Jurkat, Clone E6-1 (cell line): ENCODE results near the gene FAM83C. TPM values are rescaled to one million over a fixed set of nuclear protein-coding genes. Genes with fewer than 3 reads are reported as not detected.

Source experiments
- DNase-seq: peaks from one replicate; pipeline ENCODE4 v3.0.0-alpha.2; 2011; ENCODE audit warnings: low read depth, low spot score
- H3K4me3 ChIP-seq: 2 replicates; pipeline ENCODE4 v1.5.1; 2011; ENCODE audit warnings: mild to moderate bottlenecking, low read length, control low read depth, moderate library complexity
- polyA plus RNA-seq: library from polyadenylated mRNA; unstranded; fragments of >200 nt; gene quantifications from one replicate; pipeline ENCODE4 v1.2.1, GENCODE V29; 2012; ENCODE audit warnings: missing spikeins; ENCODE audit not compliant: insufficient read length, insufficient read depth

Gene FAM83C
- not detected for polyA plus RNA-seq

GRCh38 chr20:35291654-35292503 is at the start of gene FAM83C:
TSS of gene FAM83C (minus strand) at chr20:35292425. CDS start at chr20:35292304, 121 bp downstream.
- H3K4me3 ChIP-seq: no peak within 1 kb of the TSS
- DNase-seq: no peak

- H3K4me3 ChIP-seq: no peak overlapping the region
- no peak for DNase-seq
Observed at GRCh38 chr20:35341366-35342028, 49.3 kb upstream of the FAM83C start.

- H3K4me3 ChIP-seq: no peak overlapping the region
- DNase-seq: no peak
Observed at GRCh38 chr20:35340436-35340835, 48.2 kb upstream of the FAM83C start.

DNA sequence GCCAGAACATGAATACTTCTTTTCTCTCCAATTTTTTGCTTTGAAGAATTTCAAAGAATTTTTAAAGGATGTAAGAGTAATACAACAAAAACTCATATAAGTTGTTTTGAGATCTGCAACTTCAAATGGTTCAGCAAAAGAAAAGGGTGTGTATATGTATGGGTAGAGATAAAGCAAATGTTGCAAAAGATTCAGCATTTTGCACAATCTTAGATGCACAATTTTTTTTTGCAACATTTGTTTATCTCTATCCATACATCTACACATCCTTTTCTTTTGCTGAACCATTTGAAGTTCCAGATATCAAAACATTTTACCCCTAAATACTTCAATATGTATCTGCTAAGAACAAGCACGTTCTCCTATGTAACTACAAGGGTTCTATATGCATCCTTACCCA is 47.4 kb upstream of the FAM83C start:
- H3K4me3 ChIP-seq: no peak overlapping the region
- no peak for DNase-seq

- no peak for DNase-seq
- no peak overlapping the region for H3K4me3 ChIP-seq
Observed at GRCh38 chr20:35339007-35339406, 46.8 kb upstream of the FAM83C start.

DNA sequence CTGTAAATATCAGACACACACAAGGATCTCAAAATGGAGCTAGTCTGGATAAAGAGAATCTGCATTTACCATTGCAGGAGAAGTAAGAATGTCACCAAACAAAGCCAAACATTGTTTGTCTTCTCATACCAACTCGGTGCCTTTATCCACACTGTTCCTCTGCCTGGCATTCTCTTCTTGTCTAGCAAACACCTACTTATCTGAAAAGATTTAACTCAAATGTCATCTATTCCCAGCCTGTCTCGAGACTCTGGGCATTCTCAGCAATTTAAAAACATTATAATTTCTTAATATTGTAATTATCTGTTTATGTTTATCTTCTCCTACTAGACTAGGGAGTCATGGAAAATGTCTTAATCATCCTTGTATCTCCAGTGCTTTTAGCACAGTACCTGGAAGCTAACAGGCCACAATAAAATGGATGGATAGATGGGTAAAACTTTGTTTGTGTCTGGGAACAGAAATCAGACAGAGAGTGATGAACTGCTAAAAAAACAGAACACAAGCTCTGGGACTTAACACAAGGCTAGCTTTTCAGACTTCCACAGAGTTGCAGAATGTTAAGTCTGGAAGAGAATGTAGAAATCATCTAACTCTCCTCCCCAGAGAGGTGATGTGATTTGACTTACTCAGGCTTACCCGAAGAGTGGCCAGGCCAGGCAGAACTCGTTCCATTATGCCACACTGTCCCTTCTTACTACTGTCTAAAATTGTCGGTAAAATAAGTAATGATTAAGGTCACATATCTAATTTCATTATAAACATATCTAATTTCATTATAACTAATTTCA is 42.3 kb upstream of the FAM83C start:
- DNase-seq: no peak
- no peak overlapping the region for H3K4me3 ChIP-seq

- H3K4me3 ChIP-seq: no peak overlapping the region
- DNase-seq: no peak
Observed at GRCh38 chr20:35333606-35334005, 41.4 kb upstream of the FAM83C start.

GRCh38 chr20:35332540-35333200 is 40.4 kb upstream of the FAM83C start:
- no peak for DNase-seq
- H3K4me3 ChIP-seq: no peak overlapping the region

- DNase-seq: peak; percentile 49
- H3K4me3 ChIP-seq: no peak overlapping the region
Observed at GRCh38 chr20:35329435-35330139, 37.4 kb upstream of the FAM83C start.

DNA sequence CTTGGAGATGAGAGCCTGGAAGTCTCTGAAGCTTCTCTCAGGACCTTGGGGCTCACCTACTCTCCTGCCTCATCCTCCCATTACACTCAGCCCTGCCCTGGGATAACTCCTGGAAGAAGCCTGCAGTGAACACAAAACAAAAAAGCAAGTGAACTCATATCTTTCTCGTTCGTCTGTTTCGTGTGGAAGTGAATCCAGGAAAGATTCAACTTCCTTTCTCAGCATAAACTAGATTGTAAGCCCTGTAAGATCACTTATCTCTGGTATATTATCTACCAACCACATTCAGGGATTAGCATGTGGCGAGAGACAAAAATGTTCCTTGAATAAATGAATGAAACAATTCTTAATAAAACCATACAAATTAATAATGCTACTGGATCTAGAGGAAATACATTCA is 36.5 kb upstream of the FAM83C start:
- DNase-seq: no peak
- H3K4me3 ChIP-seq: no peak overlapping the region

DNA sequence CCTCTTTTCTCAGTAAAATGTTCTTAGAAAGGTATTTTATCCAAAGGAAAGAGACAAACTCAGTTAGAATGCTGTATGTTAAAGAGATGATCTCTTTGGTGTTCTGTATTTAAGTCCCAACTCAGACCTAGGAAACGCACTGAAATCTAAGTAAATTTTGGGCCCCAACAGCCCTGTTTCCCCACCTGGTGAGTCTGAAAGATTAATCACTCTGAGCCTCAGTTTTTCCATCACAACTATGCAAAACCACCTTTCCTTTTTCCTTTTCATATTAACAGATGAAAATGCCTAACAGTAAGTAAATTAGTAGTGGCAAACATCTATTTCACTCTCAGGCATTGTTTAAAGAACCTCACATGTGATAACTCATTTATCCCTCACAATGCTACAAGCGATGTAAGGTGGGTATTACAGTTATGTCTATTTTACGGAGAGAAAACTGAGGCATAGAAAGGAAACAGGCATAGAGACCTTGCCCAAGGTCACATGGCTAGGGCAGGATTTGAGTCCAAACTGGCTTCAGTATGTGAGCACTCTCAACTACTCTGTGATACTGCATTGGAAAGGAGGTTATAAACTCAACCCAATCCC is 36.0 kb upstream of the FAM83C start:
- DNase-seq: no peak
- no peak overlapping the region for H3K4me3 ChIP-seq

- H3K4me3 ChIP-seq: no peak overlapping the region
- DNase-seq: no peak
Observed at GRCh38 chr20:35327074-35327976, 35.1 kb upstream of the FAM83C start.

GRCh38 chr20:35326740-35327073 is 34.5 kb upstream of the FAM83C start:
- H3K4me3 ChIP-seq: no peak overlapping the region

DNA sequence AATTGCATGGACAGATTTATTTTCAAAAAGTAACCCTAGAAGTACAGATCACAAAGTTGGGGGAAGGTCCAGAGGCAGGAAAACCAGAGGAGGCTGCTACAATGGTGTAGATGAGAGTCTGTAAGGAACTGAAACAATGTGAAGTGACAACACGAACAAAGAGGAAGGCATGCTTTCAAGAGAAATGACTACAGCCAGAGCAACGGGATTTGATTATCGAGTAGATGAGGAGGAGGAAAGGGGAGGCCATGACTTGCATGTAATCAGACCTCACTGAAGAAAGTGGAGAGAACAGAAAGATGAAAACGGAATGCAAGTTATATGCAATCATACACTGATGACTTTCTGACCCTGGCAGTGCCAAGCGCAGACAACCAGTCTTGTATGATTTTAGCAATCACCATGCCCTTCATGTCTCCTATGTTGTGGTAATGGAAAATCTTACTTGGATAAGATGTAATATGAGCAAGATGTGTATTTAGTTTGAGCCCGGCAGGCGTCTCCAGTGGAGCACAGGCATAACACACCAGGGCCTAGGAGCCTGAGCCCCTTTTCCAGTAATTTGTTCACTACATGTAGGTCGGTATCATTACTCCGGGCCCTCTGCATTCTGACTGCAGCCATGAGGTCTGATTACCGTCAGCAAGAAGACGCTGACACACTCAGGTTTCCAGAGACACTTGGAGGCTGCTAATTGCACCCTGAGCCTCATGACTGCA is 34.0 kb upstream of the FAM83C start:
- no peak overlapping the region for H3K4me3 ChIP-seq
- no peak for DNase-seq

More at GRCh38 chr20:35326740-35327073, 34.5 kb upstream of the FAM83C start:
- no peak for DNase-seq

DNA sequence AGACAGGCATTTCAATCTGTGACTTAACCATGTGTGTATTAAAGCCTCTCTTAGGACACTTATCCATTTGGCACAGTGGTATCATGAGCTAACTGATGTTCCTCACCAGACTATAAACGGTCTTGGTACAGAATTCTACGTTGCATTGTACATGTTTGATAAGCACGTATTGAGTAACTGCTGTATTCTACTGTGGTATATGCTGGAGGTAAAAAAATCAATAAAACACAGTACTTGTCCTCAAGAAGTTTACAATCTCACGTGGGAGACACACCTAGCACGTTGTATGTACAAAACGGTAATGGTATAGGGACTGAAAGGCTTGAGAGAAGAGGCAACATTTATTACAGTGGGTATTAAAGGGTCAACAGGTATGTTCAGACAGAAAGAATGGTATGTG is 33.2 kb upstream of the FAM83C start:
- no peak overlapping the region for H3K4me3 ChIP-seq
- DNase-seq: no peak

GRCh38 chr20:35320396-35321126 is 28.3 kb upstream of the FAM83C start:
- no peak for DNase-seq
- H3K4me3 ChIP-seq: no peak overlapping the region
